Hepatocyte (in vitro differentiated cells): ENCODE measurements around the gene MTA1. TPM values are rescaled to one million over a fixed set of nuclear protein-coding genes. Genes with fewer than 3 reads are reported as not detected.

Source experiments
- DNase-seq: peaks from one replicate; pipeline ENCODE4 v3.0.0-alpha.2; 2016; ENCODE audit warnings: low spot score
- H2AFZ ChIP-seq: fragments of 200-600 bp; sonication (generic); 2 replicates; pipeline ENCODE4 v1.6.0; 2016; ENCODE audit warnings: antibody characterized with exemption, mild to moderate bottlenecking
- H3K27ac ChIP-seq: fragments of 200-600 bp; sonication (generic); 2 replicates; pipeline ENCODE4 v1.5.1; 2016; ENCODE audit warnings: mild to moderate bottlenecking
- H3K27me3 ChIP-seq: fragments of 200-600 bp; sonication (generic); 2 replicates; pipeline ENCODE4 v1.6.1; 2016
- H3K36me3 ChIP-seq: fragments of 200-600 bp; sonication (generic); replicated peaks from 2 replicates; pipeline ENCODE4 v1.5.1; 2016; ENCODE audit warnings: low read depth; ENCODE audit not compliant: insufficient read depth
- H3K4me1 ChIP-seq: fragments of 200-600 bp; sonication (generic); 2 replicates; pipeline ENCODE4 v1.5.1; 2016; ENCODE audit warnings: mild to moderate bottlenecking, moderate library complexity; ENCODE audit not compliant: insufficient read depth
- H3K4me2 ChIP-seq: fragments of 200-600 bp; sonication (generic); 2 replicates; pipeline ENCODE4 v1.6.0; 2016
- H3K4me3 ChIP-seq: fragments of 200-600 bp; sonication (generic); 2 replicates; pipeline ENCODE4 v1.5.1; 2016; ENCODE audit warnings: mild to moderate bottlenecking
- H3K79me2 ChIP-seq: fragments of 200-600 bp; sonication (generic); 2 replicates; pipeline ENCODE4 v1.6.0; 2017; ENCODE audit warnings: mild to moderate bottlenecking
- H3K9me2 ChIP-seq: fragments of 200-600 bp; sonication (generic); replicated peaks from 2 replicates; pipeline ENCODE4 v1.6.0; 2017; ENCODE audit warnings: mild to moderate bottlenecking; ENCODE audit not compliant: insufficient read depth
- H3K9me3 ChIP-seq: fragments of 200-600 bp; sonication (generic); 2 replicates; pipeline ENCODE4 v1.5.1; 2016; ENCODE audit warnings: low read depth, mild to moderate bottlenecking
- H4K20me1 ChIP-seq: fragments of 200-600 bp; sonication (generic); 2 replicates; pipeline ENCODE4 v1.6.0; 2016; ENCODE audit warnings: mild to moderate bottlenecking; ENCODE audit not compliant: insufficient read depth, poor library complexity, severe bottlenecking
- EZH2 ChIP-seq: fragments of 200-600 bp; sonication (generic); IDR thresholded peaks from 2 replicates; pipeline ENCODE4 v1.6.1; 2016; ENCODE audit warnings: antibody characterized with exemption, mild to moderate bottlenecking, borderline replicate concordance
- EZH2phosphoT487 ChIP-seq: fragments of 200-600 bp; sonication (generic); IDR thresholded peaks from one replicate; pipeline ENCODE4 v1.6.1; 2018; ENCODE audit warnings: antibody characterized with exemption, mild to moderate bottlenecking, low read depth, moderate library complexity; ENCODE audit not compliant: unreplicated experiment, severe bottlenecking
- WGBS: methylation state at CpG from one replicate; pipeline ENCODE4 v1.1.6; 2016; ENCODE audit warnings: low lambda C conversion rate; ENCODE audit errors: missing lambda C conversion rate; 5-methylcytosine and 5-hydroxymethylcytosine counted together
- polyA plus RNA-seq: library from polyadenylated mRNA; unstranded; fragments of >200 nt; fragmentation: Nextera tagmentation; extraction: Ambion mirVana; gene quantifications from 2 replicates; pipeline ENCODE4 v1.2.1, GENCODE V29; 2016
- total RNA-seq: library from RNA; depleted of rRNA; stranded (reverse); fragments of >200 nt; gene quantifications from 2 replicates; pipeline ENCODE4 v1.2.3, GENCODE V29; 2014
- TF ChIP-seq, protein P1 (sequence below): fragments of 200-600 bp; sonication (generic); IDR thresholded peaks from 2 replicates; pipeline ENCODE4 v1.5.1; 2016; ENCODE audit warnings: antibody characterized with exemption, mild to moderate bottlenecking; ENCODE audit not compliant: poor library complexity

The MTA1 gene
- total and polyA plus RNA-seq, 2 experiments from 2014 or later = 48.1 to 52.7 TPM

DNA sequence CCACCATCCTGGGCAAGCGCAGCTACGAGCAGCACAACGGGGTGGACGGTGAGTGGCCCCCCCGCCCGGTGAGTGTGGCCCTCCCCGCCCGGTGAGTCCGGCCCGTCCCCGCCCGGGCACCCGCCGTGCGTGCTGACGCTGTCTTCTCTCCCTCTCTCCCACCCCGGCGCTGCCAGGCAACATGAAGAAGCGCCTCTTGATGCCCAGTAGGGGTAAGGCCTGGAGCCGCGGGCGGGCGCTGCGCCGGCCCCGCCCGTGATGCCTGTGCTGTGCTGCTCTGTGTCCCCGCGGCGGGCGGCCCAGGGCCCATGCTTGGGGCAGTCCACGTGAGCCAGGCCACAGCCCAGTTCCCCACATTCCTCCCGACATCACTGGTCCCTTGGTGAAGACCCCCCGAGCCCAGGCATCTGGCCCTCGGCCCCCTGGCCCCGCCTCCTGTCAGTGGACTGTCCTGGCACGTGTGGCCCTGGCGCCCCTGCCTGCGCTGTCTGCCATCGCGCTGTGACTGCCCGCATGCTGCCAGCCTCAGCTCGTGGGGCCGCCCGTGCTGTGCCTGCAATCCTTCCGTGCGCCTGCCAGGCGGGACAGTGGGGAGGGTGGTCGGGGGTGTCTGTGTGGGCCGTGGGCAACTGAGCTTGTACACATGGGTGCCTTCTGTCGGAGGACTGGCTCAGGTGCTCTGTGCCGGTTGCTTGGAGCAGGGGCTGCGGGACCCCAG is 47.1 kb downstream of the MTA1 start:
- TF ChIP-seq EZH2phosphoT487 (no peak), EZH2 (no peak)
- TF ChIP-seq, protein P1, sequence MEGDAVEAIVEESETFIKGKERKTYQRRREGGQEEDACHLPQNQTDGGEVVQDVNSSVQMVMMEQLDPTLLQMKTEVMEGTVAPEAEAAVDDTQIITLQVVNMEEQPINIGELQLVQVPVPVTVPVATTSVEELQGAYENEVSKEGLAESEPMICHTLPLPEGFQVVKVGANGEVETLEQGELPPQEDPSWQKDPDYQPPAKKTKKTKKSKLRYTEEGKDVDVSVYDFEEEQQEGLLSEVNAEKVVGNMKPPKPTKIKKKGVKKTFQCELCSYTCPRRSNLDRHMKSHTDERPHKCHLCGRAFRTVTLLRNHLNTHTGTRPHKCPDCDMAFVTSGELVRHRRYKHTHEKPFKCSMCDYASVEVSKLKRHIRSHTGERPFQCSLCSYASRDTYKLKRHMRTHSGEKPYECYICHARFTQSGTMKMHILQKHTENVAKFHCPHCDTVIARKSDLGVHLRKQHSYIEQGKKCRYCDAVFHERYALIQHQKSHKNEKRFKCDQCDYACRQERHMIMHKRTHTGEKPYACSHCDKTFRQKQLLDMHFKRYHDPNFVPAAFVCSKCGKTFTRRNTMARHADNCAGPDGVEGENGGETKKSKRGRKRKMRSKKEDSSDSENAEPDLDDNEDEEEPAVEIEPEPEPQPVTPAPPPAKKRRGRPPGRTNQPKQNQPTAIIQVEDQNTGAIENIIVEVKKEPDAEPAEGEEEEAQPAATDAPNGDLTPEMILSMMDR = no peak
- no peaks in the 10 kb centered on the region for H3K27me3 ChIP-seq
- WGBS = 95% methylated on average over 20 of the region's 53 CpGs
- no peaks in the 10 kb centered on the region for H3K79me2 ChIP-seq
- H3K27ac ChIP-seq = no peak overlapping the region
- no peaks in the 10 kb centered on the region for H3K9me3 ChIP-seq
- H4K20me1 ChIP-seq = no peaks in the 10 kb centered on the region
- H3K4me2 ChIP-seq = no peak overlapping the region
- H3K4me3 ChIP-seq = no peak overlapping the region
- no peak overlapping the region for H2AFZ ChIP-seq
- no peaks in the 10 kb centered on the region for H3K9me2 ChIP-seq
- no peaks in the 10 kb centered on the region for H3K36me3 ChIP-seq
- DNase-seq = no peak
- peaks cover 14% of the 10 kb centered on the region for H3K4me1 ChIP-seq

DNA sequence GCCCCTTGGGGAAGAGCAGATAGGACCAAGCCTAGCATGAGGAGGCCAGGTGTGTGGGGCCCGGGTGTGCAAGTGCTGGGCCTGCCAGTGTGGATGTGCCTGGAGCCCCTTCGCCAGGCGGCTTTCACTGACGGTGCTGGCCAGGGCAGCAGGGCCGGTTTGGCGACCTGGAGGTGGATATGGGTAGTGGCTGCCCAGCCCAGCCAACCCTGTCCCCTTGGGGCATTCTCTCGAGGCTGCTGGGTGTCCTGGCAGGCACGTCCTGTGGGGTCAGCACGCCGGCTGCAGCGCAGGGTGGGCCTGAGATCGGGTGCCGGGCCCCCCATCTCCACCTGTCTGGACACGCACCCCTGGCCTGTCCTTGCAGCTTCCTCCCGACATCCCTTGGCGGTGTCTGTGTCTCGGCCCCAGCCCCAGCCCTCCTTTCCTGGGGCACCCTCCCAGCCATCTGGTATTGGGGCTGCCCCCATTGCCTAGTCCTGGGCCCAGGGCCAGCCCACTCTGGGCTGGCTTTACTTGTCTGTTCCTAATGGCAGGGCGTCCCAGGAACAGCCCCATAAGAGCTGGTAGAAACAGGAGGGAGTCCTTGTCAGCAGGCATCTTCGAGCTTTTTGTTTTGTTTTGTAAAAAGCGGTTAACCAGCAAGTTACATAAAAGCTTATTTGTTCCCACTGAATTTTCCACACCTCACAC is 47.8 kb downstream of the MTA1 start:
- no peaks in the 10 kb centered on the region for H3K9me3 ChIP-seq
- H3K36me3 ChIP-seq = no peaks in the 10 kb centered on the region
- no peaks in the 10 kb centered on the region for H3K79me2 ChIP-seq
- H2AFZ ChIP-seq = no peak overlapping the region
- no peaks in the 10 kb centered on the region for H3K9me2 ChIP-seq
- DNase-seq = no peak
- no peak overlapping the region for H3K27ac ChIP-seq
- no peak overlapping the region for H3K4me3 ChIP-seq
- H3K4me2 ChIP-seq = no peak overlapping the region
- H4K20me1 ChIP-seq = no peaks in the 10 kb centered on the region
- TF ChIP-seq, protein P1 = no peak
- TF ChIP-seq EZH2phosphoT487 = no peak
- no peak for TF ChIP-seq EZH2
- H3K27me3 ChIP-seq = no peaks in the 10 kb centered on the region
- peaks cover 18% of the 10 kb centered on the region for H3K4me1 ChIP-seq
- 89% methylated on average over 20 of the region's 20 CpGs for WGBS

DNA sequence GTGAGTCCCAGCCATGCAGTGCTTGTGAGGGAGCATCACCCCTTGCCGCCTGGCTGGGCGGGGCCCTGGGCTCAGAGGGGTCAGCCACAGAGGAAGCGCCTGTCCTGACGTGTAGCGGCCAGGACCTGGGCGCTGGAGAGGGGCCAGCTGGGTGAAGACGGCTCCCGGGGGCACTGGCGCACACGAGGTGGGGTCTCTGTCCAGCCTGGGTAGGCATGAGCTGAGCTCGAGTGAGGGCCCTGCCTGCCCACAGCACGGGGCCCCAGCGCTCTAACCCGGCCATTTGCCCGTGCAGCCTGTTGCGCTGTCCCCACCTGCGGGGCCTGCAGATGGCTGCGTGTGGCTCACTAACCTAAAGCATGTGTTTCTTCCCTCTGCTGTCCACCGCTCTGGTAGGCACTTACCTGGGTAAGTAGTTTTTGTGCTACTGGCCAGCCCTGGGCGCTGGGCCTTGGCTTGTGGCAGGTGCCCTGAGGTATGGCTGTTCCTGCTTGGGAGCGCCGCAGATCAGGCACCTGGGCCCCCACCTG is 48.4 kb downstream of the MTA1 start:
- Histone ChIP-seq H3K9me3 (no peaks in the 10 kb centered on the region), H3K79me2 (no peaks in the 10 kb centered on the region), H3K27me3 (no peaks in the 10 kb centered on the region), H3K36me3 (no peaks in the 10 kb centered on the region), H3K4me1 (peaks cover 18% of the 10 kb centered on the region), H3K9me2 (no peaks in the 10 kb centered on the region), H2AFZ (no peak overlapping the region), H4K20me1 (no peaks in the 10 kb centered on the region), H3K4me3 (no peak overlapping the region), H3K27ac (no peak overlapping the region), H3K4me2 (no peak overlapping the region)
- 98% methylated on average over 22 of the region's 22 CpGs for WGBS
- no peak for TF ChIP-seq EZH2phosphoT487
- TF ChIP-seq, protein P1 = no peak
- no peak for TF ChIP-seq EZH2
- DNase-seq = no peak
